CD14-positive monocyte (primary cell): ENCODE measurements around the gene GIGYF1. TPM values are rescaled to one million over a fixed set of nuclear protein-coding genes. Genes with fewer than 3 reads are reported as not detected.

Experiments used
- DNase-seq, 3 donors: peaks; one replicate each; pipeline ENCODE4 v3.0.0-alpha.2; 2011 to 2022
- H2AFZ ChIP-seq: 2 replicates; pipeline ENCODE4 v1.6.0; 2012; ENCODE audit warnings: mild to moderate bottlenecking, low read depth, low read length, inconsistent platforms; ENCODE audit not compliant: insufficient read depth, poor library complexity, severe bottlenecking
- H3K27ac ChIP-seq, 2 donors: 1 replicate in 1 of 2; 2 replicates in 1 of 2; pipeline ENCODE4 v1.5.1; 2012 to 2013; ENCODE audit warnings: low read length in 2 of 2, control low read depth in 1 of 2, inconsistent platforms in 1 of 2, low read depth in 1 of 2, mild to moderate bottlenecking in 1 of 2
- H3K27me3 ChIP-seq, 2 donors: one replicate each; pipeline versions ENCODE4 v1.6.0 to v1.6.1; 2011 to 2013; ENCODE audit warnings: low read length in 2 of 2; ENCODE audit not compliant: control insufficient read depth in 2 of 2, insufficient read depth in 2 of 2
- H3K36me3 ChIP-seq, 2 donors: replicated peaks in 1 of 2; 1 replicate in 1 of 2; 2 replicates in 1 of 2; pipeline versions ENCODE4 v1.5.1 to v1.6.1; 2012 to 2013; ENCODE audit warnings: low read length in 2 of 2, control low read depth in 1 of 2, inconsistent platforms in 1 of 2, mild to moderate bottlenecking in 1 of 2; ENCODE audit not compliant: insufficient read depth in 2 of 2, control insufficient read depth in 1 of 2
- H3K4me1 ChIP-seq, 2 donors: 1 replicate in 1 of 2; 2 replicates in 1 of 2; pipeline versions ENCODE4 v1.5.1 to v1.6.1; 2012 to 2013; ENCODE audit warnings: low read length in 2 of 2, control low read depth in 1 of 2, inconsistent platforms in 1 of 2, mild to moderate bottlenecking in 1 of 2, moderate library complexity in 1 of 2; ENCODE audit not compliant: insufficient read depth in 2 of 2, control insufficient read depth in 1 of 2
- H3K4me2 ChIP-seq: replicated peaks from 2 replicates; pipeline ENCODE3; 2012; ENCODE audit warnings: low read length, moderate library complexity, mild to moderate bottlenecking; ENCODE audit not compliant: poor library complexity, severe bottlenecking; ENCODE audit errors: extremely low read depth
- H3K4me3 ChIP-seq, 3 experiments: fragments of 200-600 bp in 1 of 3; sonication (generic) in 1 of 3; replicated peaks in 1 of 3; 1 replicate in 2 of 3; 2 replicates in 1 of 3; pipeline ENCODE4 v1.5.1; 2011 to 2013; ENCODE audit warnings: low read length in 3 of 3, mild to moderate bottlenecking in 3 of 3, control low read depth in 2 of 3, low read depth in 2 of 3, inconsistent platforms in 1 of 3, moderate library complexity in 1 of 3
- H3K79me2 ChIP-seq: 2 replicates; pipeline ENCODE4 v1.6.0; 2012; ENCODE audit warnings: mild to moderate bottlenecking, control low read depth, inconsistent platforms, low read length, moderate library complexity; ENCODE audit not compliant: insufficient read depth
- H3K9ac ChIP-seq: 2 replicates; pipeline ENCODE4 v1.6.0; 2017; ENCODE audit warnings: low read length, mild to moderate bottlenecking; ENCODE audit not compliant: insufficient read depth, poor library complexity, severe bottlenecking
- H3K9me3 ChIP-seq, 2 donors: replicated peaks in 1 of 2; 1 replicate in 1 of 2; 2 replicates in 1 of 2; pipeline versions ENCODE4 v1.5.1 to v1.6.1; 2012 to 2013; ENCODE audit warnings: low read length in 2 of 2, control low read depth in 1 of 2; ENCODE audit not compliant: control insufficient read depth in 1 of 2, insufficient read depth in 1 of 2
- H4K20me1 ChIP-seq: 2 replicates; pipeline ENCODE4 v1.6.0; 2012; ENCODE audit warnings: mild to moderate bottlenecking, low read length, control low read depth, moderate library complexity; ENCODE audit not compliant: insufficient read depth
- H3K27ac Mint-ChIP-seq, 7 donors: one replicate each; pipeline ENCODE4 v1.8.0; 2020; ENCODE audit warnings: mild to moderate bottlenecking in 7 of 7, mixed read lengths in 7 of 7, moderate library complexity in 6 of 7, inconsistent platforms in 2 of 7
- H3K27me3 Mint-ChIP-seq, 3 donors: one replicate each; pipeline ENCODE4 v1.8.0; 2021 to 2022; ENCODE audit warnings: low read depth in 3 of 3, mild to moderate bottlenecking in 3 of 3, mixed read lengths in 3 of 3, moderate library complexity in 3 of 3, inconsistent platforms in 1 of 3
- H3K36me3 Mint-ChIP-seq, 2 donors: one replicate each; pipeline ENCODE4 v1.8.0; 2020; ENCODE audit warnings: mixed read lengths in 2 of 2, inconsistent platforms in 1 of 2, mild to moderate bottlenecking in 1 of 2
- H3K4me1 Mint-ChIP-seq: one replicate; pipeline ENCODE4 v1.8.0; 2020; ENCODE audit warnings: mild to moderate bottlenecking, mixed read lengths
- H3K4me3 Mint-ChIP-seq, 2 donors: one replicate each; pipeline ENCODE4 v1.8.0; 2020; ENCODE audit warnings: mild to moderate bottlenecking in 2 of 2, mixed read lengths in 2 of 2, moderate library complexity in 1 of 2
- H3K9me3 Mint-ChIP-seq, 7 donors: one replicate each; pipeline ENCODE4 v1.8.0; 2020 to 2022; ENCODE audit warnings: mixed read lengths in 7 of 7, mild to moderate bottlenecking in 6 of 7, moderate library complexity in 6 of 7, inconsistent platforms in 2 of 7
- WGBS: methylation state at CpG from one replicate; pipeline ENCODE4 v1.1.5; 2013; ENCODE audit warnings: missing lambda C conversion rate; ENCODE audit not compliant: insufficient coverage; 5-methylcytosine and 5-hydroxymethylcytosine counted together
- intact Hi-C, 2 donors: fragments of 100-400 bp; cut with micrococcal nuclease; formaldehyde crosslinking; loops; one replicate each; pipeline versions ENCODE4 v1.15.0 to v1.15.1; 2023
- polyA plus RNA-seq, 3 donors: library from polyadenylated mRNA; depleted of rRNA in 1 of 3; unstranded in 2 of 3; stranded (reverse) in 1 of 3; fragments of 300-500 nt in 2 of 3; fragments of >200 nt in 1 of 3; fragmentation: Illumina TruSeq in 2 of 3; gene quantifications; 1 replicate in 2 of 3; 2 replicates in 1 of 3; pipeline ENCODE4 v1.2.3, GENCODE V29; 2012 to 2021
- TF ChIP-seq, protein P1 (sequence below): fragments of 200-600 bp; IDR thresholded peaks from one replicate; pipeline ENCODE4 v1.8.0; 2022; ENCODE audit warnings: antibody characterized with exemption, mild to moderate bottlenecking

GIGYF1 gene
- polyA plus RNA-seq, 3 donors = 0.30 to 30.6 (median 0.34) TPM

GRCh38 chr7:100685049-100685605 is 8.9 kb downstream of the GIGYF1 start:
- peaks cover 0 to 1% (median 0%) of the 10 kb centered on the region in 7 donors for H3K9me3 Mint-ChIP-seq
- WGBS = 100% methylated on average over 7 of the region's 18 CpGs
- Histone ChIP-seq H2AFZ (no peak overlapping the region), H3K79me2 (peaks cover 25% of the 10 kb centered on the region), H4K20me1 (peaks cover 99% of the 10 kb centered on the region), H3K27ac (no peak overlapping the region), H3K27me3 (no peaks in the 10 kb centered on the region), H3K4me1 (peaks cover 8 to 10% of the 10 kb centered on the region in 2 donors), H3K9ac (no peak overlapping the region), H3K4me3 (no peak overlapping the region), H3K36me3 (peaks cover 81 to 93% of the 10 kb centered on the region in 2 donors), H3K9me3 (no peaks in the 10 kb centered on the region), H3K4me2 (no peak overlapping the region)
- peak overlapping the region in 1 of 7 donors; percentile 41 for H3K27ac Mint-ChIP-seq
- intact Hi-C loops = no loop called here
- peaks cover 45 to 82% of the 10 kb centered on the region in 2 donors for H3K36me3 Mint-ChIP-seq
- no peak for DNase-seq
- TF ChIP-seq, protein P1, sequence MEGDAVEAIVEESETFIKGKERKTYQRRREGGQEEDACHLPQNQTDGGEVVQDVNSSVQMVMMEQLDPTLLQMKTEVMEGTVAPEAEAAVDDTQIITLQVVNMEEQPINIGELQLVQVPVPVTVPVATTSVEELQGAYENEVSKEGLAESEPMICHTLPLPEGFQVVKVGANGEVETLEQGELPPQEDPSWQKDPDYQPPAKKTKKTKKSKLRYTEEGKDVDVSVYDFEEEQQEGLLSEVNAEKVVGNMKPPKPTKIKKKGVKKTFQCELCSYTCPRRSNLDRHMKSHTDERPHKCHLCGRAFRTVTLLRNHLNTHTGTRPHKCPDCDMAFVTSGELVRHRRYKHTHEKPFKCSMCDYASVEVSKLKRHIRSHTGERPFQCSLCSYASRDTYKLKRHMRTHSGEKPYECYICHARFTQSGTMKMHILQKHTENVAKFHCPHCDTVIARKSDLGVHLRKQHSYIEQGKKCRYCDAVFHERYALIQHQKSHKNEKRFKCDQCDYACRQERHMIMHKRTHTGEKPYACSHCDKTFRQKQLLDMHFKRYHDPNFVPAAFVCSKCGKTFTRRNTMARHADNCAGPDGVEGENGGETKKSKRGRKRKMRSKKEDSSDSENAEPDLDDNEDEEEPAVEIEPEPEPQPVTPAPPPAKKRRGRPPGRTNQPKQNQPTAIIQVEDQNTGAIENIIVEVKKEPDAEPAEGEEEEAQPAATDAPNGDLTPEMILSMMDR = no peak
- H3K27me3 Mint-ChIP-seq = no peaks in the 10 kb centered on the region
- H3K4me3 Mint-ChIP-seq = no peak overlapping the region
- H3K4me1 Mint-ChIP-seq = peaks cover 8% of the 10 kb centered on the region

GRCh38 chr7:100684534-100685042 is 9.5 kb downstream of the GIGYF1 start:
- H3K27ac ChIP-seq = no peak overlapping the region
- Mint-ChIP-seq H3K27ac (no peak overlapping the region), H3K9me3 (peaks cover 0 to 1% (median 0%) of the 10 kb centered on the region in 7 donors), H3K27me3 (no peaks in the 10 kb centered on the region), H3K4me3 (no peak overlapping the region), H3K36me3 (peaks cover 48 to 88% of the 10 kb centered on the region in 2 donors), H3K4me1 (peaks cover 13% of the 10 kb centered on the region)
- peaks cover 85 to 88% of the 10 kb centered on the region in 2 donors for H3K36me3 ChIP-seq
- H3K4me3 ChIP-seq = no peak overlapping the region
- no peaks in the 10 kb centered on the region for H3K9me3 ChIP-seq
- H4K20me1 ChIP-seq = peaks cover 99% of the 10 kb centered on the region
- H3K79me2 ChIP-seq = peaks cover 19% of the 10 kb centered on the region
- no peaks in the 10 kb centered on the region for H3K27me3 ChIP-seq
- no peak overlapping the region for H3K4me2 ChIP-seq
- whole genome bisulfite sequencing = 96% methylated on average over 13 of the region's 16 CpGs
- TF ChIP-seq, protein P1 = no peak
- H2AFZ ChIP-seq = no peak overlapping the region
- no peak for DNase-seq
- no peak overlapping the region for H3K9ac ChIP-seq
- intact Hi-C loops = no loop called here
- H3K4me1 ChIP-seq = peaks cover 13 to 15% of the 10 kb centered on the region in 2 donors
